Endothelial cell of umbilical vein (primary cell): ENCODE measurements around the gene PRRT1. TPM values are rescaled to one million over a fixed set of nuclear protein-coding genes. Genes with fewer than 3 reads are reported as not detected.

Source experiments
- BruUV-seq: library from RNA; stranded (reverse); fragments of 400-500 nt; replicated peaks from 2 replicates; lab custom pipeline; 2021; lab: Mats Ljungman, UMichigan
- CTCF ChIA-PET: fragments of 300-600, 350-600 bp; sonication (Branson Sonifier 250); formaldehyde crosslinking; loops from one replicate; lab custom pipeline; 2021; ENCODE audit warnings: antibody characterized with exemption, inconsistent platforms; lab: Charles Lee
- POLR2A ChIA-PET: fragments of 300-600, 350-600 bp; sonication (Branson Sonifier 250); formaldehyde crosslinking; loops from one replicate; lab custom pipeline; 2021; ENCODE audit warnings: antibody characterized with exemption, inconsistent platforms; lab: Charles Lee
- DNase-seq: peaks from one replicate; pipeline ENCODE4 v3.0.0-alpha.2; 2011; ENCODE audit warnings: low read depth, low spot score
- FAIRE-seq: peaks from 2 replicates; lab custom pipeline; 2011; peaks lifted over from hg19 to GRCh38; lab: Jason Lieb, UNC
- H2AFZ ChIP-seq: 2 replicates; pipeline ENCODE4 v1.6.0; 2012; ENCODE audit warnings: low read depth, low read length, control low read depth, inconsistent platforms
- H3K27ac ChIP-seq: 2 replicates; pipeline ENCODE4 v1.5.1; 2011; ENCODE audit warnings: low read depth, mild to moderate bottlenecking, control low read depth, low read length, moderate library complexity; ENCODE audit not compliant: insufficient read depth
- H3K27me3 ChIP-seq, 2 experiments: 2 replicates each; pipeline versions ENCODE4 v1.6.0 to v1.6.1; 2011; ENCODE audit warnings: low read length in 2 of 2, mixed read lengths in 1 of 2; ENCODE audit not compliant: control insufficient read depth in 2 of 2, insufficient read depth in 2 of 2
- H3K36me3 ChIP-seq, 2 experiments: 2 replicates in 1 of 2; 3 replicates in 1 of 2; pipeline ENCODE4 v1.5.1; 2011; ENCODE audit warnings: low read length in 2 of 2, mild to moderate bottlenecking in 1 of 2, moderate library complexity in 1 of 2; ENCODE audit not compliant: control insufficient read depth in 2 of 2, insufficient read depth in 2 of 2; ENCODE audit errors: extremely low read depth in 1 of 2
- H3K4me1 ChIP-seq: 3 replicates; pipeline ENCODE4 v1.5.1; 2011; ENCODE audit warnings: mild to moderate bottlenecking, low read length; ENCODE audit not compliant: control insufficient read depth, insufficient read depth; ENCODE audit errors: extremely low read depth
- H3K4me2 ChIP-seq: 2 replicates; pipeline ENCODE4 v1.6.1; 2011; ENCODE audit warnings: low read length, control low read depth, mixed read lengths; ENCODE audit not compliant: insufficient read depth
- H3K4me3 ChIP-seq, 3 experiments: fragments of 200-600 bp in 1 of 3; sonication (generic), shearing (Covaris generic) in 1 of 3; replicated peaks in 1 of 3; 2 replicates each; pipeline ENCODE4 v1.5.1; 2011 to 2016; ENCODE audit warnings: control low read depth in 3 of 3, low read length in 3 of 3, mild to moderate bottlenecking in 2 of 3, inconsistent platforms in 1 of 3, low read depth in 1 of 3, moderate library complexity in 1 of 3; ENCODE audit not compliant: insufficient read depth in 1 of 3
- H3K79me2 ChIP-seq: 2 replicates; pipeline ENCODE4 v1.6.0; 2012; ENCODE audit warnings: low read length, inconsistent platforms; ENCODE audit not compliant: control insufficient read depth, insufficient read depth
- H3K9ac ChIP-seq: replicated peaks from 2 replicates; pipeline ENCODE3; 2011; ENCODE audit warnings: low read length, control low read depth; ENCODE audit not compliant: insufficient read depth; ENCODE audit errors: extremely low read depth
- H3K9me1 ChIP-seq: replicated peaks from 3 replicates; pipeline ENCODE4 v1.6.0; 2011; ENCODE audit warnings: mild to moderate bottlenecking, low read length; ENCODE audit not compliant: control insufficient read depth, insufficient read depth; ENCODE audit errors: extremely low read depth
- H3K9me3 ChIP-seq: replicated peaks from 2 replicates; pipeline ENCODE4 v1.5.1; 2012; ENCODE audit warnings: low read length, inconsistent platforms; ENCODE audit not compliant: control insufficient read depth, insufficient read depth
- H4K20me1 ChIP-seq: replicated peaks from 2 replicates; pipeline ENCODE3; 2011; ENCODE audit warnings: mild to moderate bottlenecking, low read length; ENCODE audit not compliant: control insufficient read depth, insufficient read depth; ENCODE audit errors: extremely low read depth
- EZH2 ChIP-seq: IDR thresholded peaks from 2 replicates; pipeline ENCODE4 v1.6.1; 2012; ENCODE audit warnings: borderline replicate concordance, low read depth, mild to moderate bottlenecking, moderate library complexity, low read length, inconsistent platforms; ENCODE audit not compliant: severe bottlenecking
- POLR2AphosphoS5 ChIP-seq: IDR thresholded peaks from 2 replicates; pipeline ENCODE4 v1.6.1; 2012; ENCODE audit warnings: low read depth, mild to moderate bottlenecking, control low read depth, low read length, moderate library complexity; ENCODE audit not compliant: insufficient read depth
- dilution Hi-C: fragments of 300-500 bp; cut with MboI; formaldehyde crosslinking; loops from one replicate; pipeline ENCODE4 v1.15.0; 2019; ENCODE audit warnings: low sequenced_read_pairs; ENCODE audit not compliant: extremely low pct_ligation_motif_present
- intact Hi-C: fragments of 100-400 bp; cut with micrococcal nuclease; formaldehyde crosslinking; loops from one replicate; pipeline ENCODE4 v1.10.0; 2022
- polyA plus RNA-seq, 4 experiments: library from polyadenylated mRNA; depleted of rRNA in 3 of 4; stranded (reverse) in 3 of 4; unstranded in 1 of 4; fragments of >200 nt; gene quantifications; 2 replicates each; pipeline versions ENCODE4 v1.2.1 to v1.2.3, GENCODE V29; 2011 to 2012; ENCODE audit warnings: missing spikeins in 1 of 4
- total RNA-seq: library from RNA; stranded (reverse); gene quantifications from 2 replicates; pipeline ENCODE4 v1.2.3, GENCODE V29; 2021
- TF ChIP-seq, protein P1 (sequence below), 2 donors: IDR thresholded peaks; 1 replicate in 1 of 2; 2 replicates in 1 of 2; pipeline ENCODE4 v1.5.1; 2011; ENCODE audit warnings: low read length in 2 of 2, mild to moderate bottlenecking in 2 of 2, moderate library complexity in 2 of 2, control low read depth in 1 of 2, inconsistent platforms in 1 of 2, low read depth in 1 of 2; ENCODE audit not compliant: insufficient read depth in 1 of 2; ENCODE audit errors: extremely low read depth in 1 of 2

The PRRT1 gene
- total and polyA plus RNA-seq, 2 donors (not counting 3 experiments of a cell fraction or from before 2014, with no cell fraction given): 0.55 to 1.3 TPM

GRCh38 chr6:32149092-32149755 lies 2.5 kb downstream of the PRRT1 start:
- H3K4me3 ChIP-seq: peak overlapping the region; percentile 11 to 53 (median 30)
- no TSS peak for BruUV-seq
- TF ChIP-seq POLR2AphosphoS5 (no peak), EZH2 (peak; percentile 21)
- H3K27me3 ChIP-seq: peaks cover 24 to 27% of the 10 kb centered on the region in 2 experiments
- H3K27ac ChIP-seq: no peak overlapping the region
- no peaks in the 10 kb centered on the region for H3K79me2 ChIP-seq
- FAIRE-seq (no peak), DNase-seq (no peak)
- dilution Hi-C loops (no loop called here), intact Hi-C loops (no loop called here)
- CTCF ChIA-PET: interaction anchor here (0.8 to 2.8 kb wide), 8 partner anchors 11 to 46 kb away, joined by 3 to 12 read pairs (median 4); partner anchors contain the start of genes AGPAT1, ATF6B and FKBPL
- peak overlapping the region; percentile 59 for H3K4me2 ChIP-seq
- no peak overlapping the region for H3K9ac ChIP-seq
- H4K20me1 ChIP-seq: no peaks in the 10 kb centered on the region
- H3K9me1 ChIP-seq: no peaks in the 10 kb centered on the region
- H3K36me3 ChIP-seq: no peaks in the 10 kb centered on the region
- POLR2A ChIA-PET: interaction anchor here (0.5 to 0.8 kb wide), 2 partner anchors 18 to 47 kb away, joined by 4 to 5 read pairs; no protein-coding TSS in a partner anchor
- no peaks in the 10 kb centered on the region for H3K9me3 ChIP-seq
- peak overlapping the region; percentile 92 for H2AFZ ChIP-seq
- H3K4me1 ChIP-seq: peaks cover 16% of the 10 kb centered on the region

DNA sequence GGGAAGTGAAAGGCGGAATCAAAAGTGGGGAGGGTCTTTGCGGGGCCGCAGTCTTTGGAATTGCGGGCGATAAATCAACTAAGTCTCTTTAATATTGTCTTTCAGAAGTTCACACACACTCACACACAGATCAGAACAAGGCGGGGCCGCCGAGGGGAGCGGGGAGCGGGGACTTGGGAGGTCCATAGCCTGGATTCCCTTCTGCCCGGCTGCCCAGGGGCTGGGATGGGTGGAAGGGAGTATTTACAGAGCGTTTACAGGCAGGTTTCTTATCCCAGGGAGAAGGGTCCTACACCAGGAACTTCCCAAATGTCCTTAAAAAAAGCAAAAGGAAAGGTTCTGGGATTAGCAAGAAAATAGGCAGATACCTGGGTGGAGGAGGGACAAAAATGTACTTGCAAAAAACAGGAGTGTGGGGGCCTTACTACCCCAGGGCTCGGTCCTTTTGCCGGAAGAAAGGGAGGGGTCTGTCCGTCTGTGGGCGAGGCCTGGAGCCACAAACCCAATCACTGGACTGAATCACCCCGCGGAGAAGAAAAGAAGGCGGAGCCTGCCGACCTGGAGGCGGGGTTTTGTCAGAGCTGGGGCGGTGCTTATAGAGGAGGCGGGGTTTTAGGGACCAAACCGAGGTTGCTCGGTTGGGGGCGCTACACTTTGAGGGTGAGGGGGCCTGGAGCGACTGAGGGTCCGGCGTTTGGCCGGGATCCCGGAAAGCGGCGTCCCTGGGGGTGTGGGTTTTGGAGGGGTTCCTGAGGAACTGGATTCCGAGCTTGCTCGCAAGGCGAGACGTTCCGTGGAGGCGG lies 3.2 kb downstream of the PRRT1 start:
- Histone ChIP-seq H3K27ac (no peak overlapping the region), H4K20me1 (no peaks in the 10 kb centered on the region), H3K9me1 (no peaks in the 10 kb centered on the region), H3K9me3 (no peaks in the 10 kb centered on the region), H3K4me3 (peak overlapping the region; percentile 11 to 53 (median 30)), H2AFZ (peak overlapping the region; percentile 92), H3K4me1 (peaks cover 16% of the 10 kb centered on the region), H3K79me2 (no peaks in the 10 kb centered on the region), H3K9ac (no peak overlapping the region), H3K4me2 (peak overlapping the region; percentile 59), H3K27me3 (peaks cover 24 to 27% of the 10 kb centered on the region in 2 experiments), H3K36me3 (no peaks in the 10 kb centered on the region)
- ChIA-PET POLR2A (interaction anchor here (0.5 to 0.8 kb wide), 2 partner anchors 18 to 48 kb away, joined by 4 to 5 read pairs; no protein-coding TSS in a partner anchor), CTCF (interaction anchor here (0.7 to 2.8 kb wide), 11 partner anchors 8 to 637 kb away, joined by 3 to 12 read pairs (median 4); partner anchors contain the start of genes AGPAT1, ATF6B and FKBPL)
- TF ChIP-seq, protein P1, sequence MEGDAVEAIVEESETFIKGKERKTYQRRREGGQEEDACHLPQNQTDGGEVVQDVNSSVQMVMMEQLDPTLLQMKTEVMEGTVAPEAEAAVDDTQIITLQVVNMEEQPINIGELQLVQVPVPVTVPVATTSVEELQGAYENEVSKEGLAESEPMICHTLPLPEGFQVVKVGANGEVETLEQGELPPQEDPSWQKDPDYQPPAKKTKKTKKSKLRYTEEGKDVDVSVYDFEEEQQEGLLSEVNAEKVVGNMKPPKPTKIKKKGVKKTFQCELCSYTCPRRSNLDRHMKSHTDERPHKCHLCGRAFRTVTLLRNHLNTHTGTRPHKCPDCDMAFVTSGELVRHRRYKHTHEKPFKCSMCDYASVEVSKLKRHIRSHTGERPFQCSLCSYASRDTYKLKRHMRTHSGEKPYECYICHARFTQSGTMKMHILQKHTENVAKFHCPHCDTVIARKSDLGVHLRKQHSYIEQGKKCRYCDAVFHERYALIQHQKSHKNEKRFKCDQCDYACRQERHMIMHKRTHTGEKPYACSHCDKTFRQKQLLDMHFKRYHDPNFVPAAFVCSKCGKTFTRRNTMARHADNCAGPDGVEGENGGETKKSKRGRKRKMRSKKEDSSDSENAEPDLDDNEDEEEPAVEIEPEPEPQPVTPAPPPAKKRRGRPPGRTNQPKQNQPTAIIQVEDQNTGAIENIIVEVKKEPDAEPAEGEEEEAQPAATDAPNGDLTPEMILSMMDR (IDR thresholded peaks at IDR 0.05; ENCODE audit: extremely low read depth in 1 of 2, insufficient read depth in 1 of 2, low read depth in 1 of 2, low read length in 2 of 2): peak; percentile 37 to 40
- TF ChIP-seq EZH2 (peak; percentile 40), POLR2AphosphoS5 (no peak)
- no TSS peak for BruUV-seq
- FAIRE-seq (peak; percentile 84), DNase-seq (peak; percentile 66)
- intact Hi-C loops (loop anchor here (1.0 kb wide), 1 partner anchor 47 kb away; no protein-coding TSS in a partner anchor), dilution Hi-C loops (no loop called here)
